Upper lobe of left lung (tissue), 6 donors: Measurements from ENCODE around the gene CRACDL. TPM values are rescaled to one million over a fixed set of nuclear protein-coding genes. Genes with fewer than 3 reads are reported as not detected.

Experiments used
- ATAC-seq, 2 donors: fragments of 200-7000 bp; cut with Tn5 transposase; one replicate each; pipeline ENCODE4 v1.9.1; 2022; ENCODE audit warnings: mild to moderate bottlenecking in 2 of 2, moderate library complexity in 2 of 2; ENCODE audit not compliant: low FRiP score in 2 of 2
- DNase-seq, 2 donors: peaks; one replicate each; pipeline ENCODE4 v3.0.0-alpha.2; 2019 to 2020
- H3K27ac ChIP-seq, 4 donors: fragments of 200-600 bp; sonication (generic); one replicate each; pipeline ENCODE4 v1.5.1; 2016 to 2019
- H3K27me3 ChIP-seq, 4 donors: fragments of 200-600 bp; sonication (generic); one replicate each; pipeline ENCODE4 v1.5.1; 2017 to 2019
- H3K36me3 ChIP-seq, 4 donors: fragments of 200-600 bp; sonication (generic); one replicate each; pipeline ENCODE4 v1.5.1; 2016 to 2019
- H3K4me1 ChIP-seq, 4 donors: fragments of 200-600 bp; sonication (generic); one replicate each; pipeline ENCODE4 v1.5.1; 2018 to 2019
- H3K4me3 ChIP-seq, 4 donors: fragments of 200-600 bp; sonication (generic); one replicate each; pipeline ENCODE4 v1.5.1; 2017 to 2019; ENCODE audit warnings: mild to moderate bottlenecking in 2 of 4, moderate library complexity in 1 of 4
- H3K9me3 ChIP-seq, 4 donors: fragments of 200-600 bp; sonication (generic); one replicate each; pipeline ENCODE4 v1.5.1; 2018 to 2019
- CTCF ChIP-seq, 6 experiments: fragments of 450-650 bp in 4 of 6; fragments of 200-600 bp in 2 of 6; sonication (generic) in 2 of 6; IDR thresholded peaks; one replicate each; pipeline ENCODE4 v1.5.1; 2016 to 2019; ENCODE audit warnings: antibody characterized with exemption in 6 of 6
- EP300 ChIP-seq, 4 donors: sonication (generic); formaldehyde crosslinking; IDR thresholded peaks; one replicate each; pipeline ENCODE4 v1.5.1; 2017; ENCODE audit warnings: antibody characterized with exemption in 4 of 4, control low read depth in 2 of 4
- POLR2A ChIP-seq, 4 donors: fragments of 450-650 bp; IDR thresholded peaks; one replicate each; pipeline ENCODE4 v1.5.1; 2016 to 2017; ENCODE audit warnings: antibody characterized with exemption in 4 of 4, mild to moderate bottlenecking in 2 of 4
- POLR2AphosphoS5 ChIP-seq, 2 donors: sonication (generic); formaldehyde crosslinking; IDR thresholded peaks; one replicate each; pipeline ENCODE4 v1.5.1; 2017; ENCODE audit warnings: antibody characterized with exemption in 2 of 2
- WGBS, 2 donors: methylation state at CpG; one replicate each; pipeline ENCODE4 v1.1.5; 2017 to 2018; 5-methylcytosine and 5-hydroxymethylcytosine counted together
- total RNA-seq, 6 donors: library from RNA; depleted of rRNA in 4 of 6; stranded (reverse); fragments of >200 nt in 4 of 6; gene quantifications; one replicate each; pipeline versions ENCODE4 v1.1.0 to v1.2.1, GENCODE V29; 2016 to 2021
- donor health status: DM: no; HTN: no; CAD: no; lungs with moderate emphysema.
- donor health status: DM: no; HTN: yes; CAD: no; lungs with severe emphysema.

The CRACDL gene
- 10 to 100 TPM; 14.6 to 33.4 (median 20.2) TPM for total RNA-seq

- Histone ChIP-seq H3K36me3 (no peaks in the 10 kb centered on the region), H3K27me3 (peaks cover 0 to 15% (median 11%) of the 10 kb centered on the region in 4 donors), H3K27ac (peak within 1 kb of the TSS in 1 of 4 donors; percentile 7), H3K4me1 (peaks cover 19 to 23% (median 21%) of the 10 kb centered on the region in 4 donors), H3K4me3 (peak within 1 kb of the TSS; percentile 35 to 59 (median 56)), H3K9me3 (no peaks in the 10 kb centered on the region)
- no peak for TF ChIP-seq CTCF (IDR thresholded peaks at IDR 0.05)
- no peak for TF ChIP-seq EP300 (IDR thresholded peaks at IDR 0.05)
- no peak for TF ChIP-seq POLR2AphosphoS5 (IDR thresholded peaks at IDR 0.05)
- no peak for TF ChIP-seq POLR2A (IDR thresholded peaks at IDR 0.05)
- WGBS, 2 donors = 0% methylated on average over 25 of the region's 82 CpGs; no CpG with 5 or more reads in 1 of the 2 donors
- ATAC-seq = peak in 1 of 2 donors; percentile 53
- peak in 1 of 2 donors; percentile 88 for DNase-seq
Measured at GRCh38 chr2:98935777-98936352, at the start of gene CRACDL. Gene CRACDL (minus strand): TSS chr2:98936225. CDS start chr2:98846800, 89,425 bp downstream.

- no peak for ATAC-seq
- H3K27me3 ChIP-seq = no peaks in the 10 kb centered on the region
- WGBS, 2 donors = 58 to 71% methylated on average over 2 of the region's 2 CpGs
Measured at GRCh38 chr2:98975611-98976010, 39.6 kb upstream of the CRACDL start.

DNA sequence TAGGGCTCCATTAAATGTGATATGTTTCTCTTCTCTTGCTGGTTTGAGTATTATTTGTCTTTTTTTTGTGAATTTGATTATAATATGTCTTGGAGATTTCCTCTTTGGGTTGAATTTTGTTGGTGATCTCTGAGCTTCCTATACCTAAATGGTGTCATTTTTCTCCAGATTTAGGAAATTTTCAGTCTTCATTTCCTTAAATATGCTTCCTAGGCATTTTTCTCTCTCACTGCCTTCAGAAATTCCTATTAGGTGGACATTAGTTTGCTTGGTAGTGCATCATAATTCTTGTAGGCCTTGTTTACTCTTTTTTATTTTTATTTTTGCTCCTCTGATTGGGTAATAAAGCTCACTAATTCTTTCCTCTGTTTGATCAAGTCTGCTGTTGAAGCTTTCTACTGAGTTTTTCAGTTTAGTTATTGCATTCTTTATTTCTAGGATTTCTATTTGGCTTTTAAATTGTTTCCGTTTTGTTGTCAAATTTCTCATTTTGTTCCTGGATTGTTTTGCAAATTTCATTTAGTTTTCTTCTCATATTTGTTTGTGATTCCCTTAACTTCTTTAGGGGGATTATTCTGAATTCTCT lies 36.6 kb upstream of the CRACDL start:
- H3K36me3 ChIP-seq = no peaks in the 10 kb centered on the region
- TF ChIP-seq CTCF (IDR thresholded peaks at IDR 0.05) (no peak), POLR2AphosphoS5 (IDR thresholded peaks at IDR 0.05) (no peak), EP300 (IDR thresholded peaks at IDR 0.05) (no peak), POLR2A (IDR thresholded peaks at IDR 0.05) (no peak)
- ATAC-seq = no peak
- H3K4me1 ChIP-seq = no peaks in the 10 kb centered on the region
- no peak for DNase-seq
- no peak overlapping the region for H3K4me3 ChIP-seq
- no peak overlapping the region for H3K27ac ChIP-seq
- 74 to 96% methylated on average over 1 of the region's 1 CpG for WGBS, 2 donors
- no peaks in the 10 kb centered on the region for H3K27me3 ChIP-seq
- H3K9me3 ChIP-seq = peaks cover 0 to 24% (median 12%) of the 10 kb centered on the region in 4 donors

More at GRCh38 chr2:98975611-98976010, 39.6 kb upstream of the CRACDL start:
- no peaks in the 10 kb centered on the region for H3K4me1 ChIP-seq
- H3K9me3 ChIP-seq = peaks cover 0 to 13% (median 10%) of the 10 kb centered on the region in 4 donors
- no peak overlapping the region for H3K4me3 ChIP-seq
- no peak for DNase-seq
- no peak overlapping the region for H3K27ac ChIP-seq
- TF ChIP-seq POLR2A (IDR thresholded peaks at IDR 0.05) = no peak
- TF ChIP-seq POLR2AphosphoS5 (IDR thresholded peaks at IDR 0.05) = no peak
- TF ChIP-seq CTCF (IDR thresholded peaks at IDR 0.05) = no peak
- no peak for TF ChIP-seq EP300 (IDR thresholded peaks at IDR 0.05)
- no peaks in the 10 kb centered on the region for H3K36me3 ChIP-seq

GRCh38 chr2:98959810-98960507 lies 23.9 kb upstream of the CRACDL start:
- H3K27me3 ChIP-seq = no peaks in the 10 kb centered on the region
- no peaks in the 10 kb centered on the region for H3K4me1 ChIP-seq
- DNase-seq (no peak), ATAC-seq (no peak)
- no peak overlapping the region for H3K27ac ChIP-seq
- 53 to 67% methylated on average over 7 of the region's 7 CpGs for WGBS, 2 donors
- no peaks in the 10 kb centered on the region for H3K9me3 ChIP-seq
- H3K36me3 ChIP-seq = no peaks in the 10 kb centered on the region
- TF ChIP-seq EP300 (IDR thresholded peaks at IDR 0.05) (no peak), POLR2AphosphoS5 (IDR thresholded peaks at IDR 0.05) (no peak), CTCF (IDR thresholded peaks at IDR 0.05) (no peak), POLR2A (IDR thresholded peaks at IDR 0.05) (no peak)
- no peak overlapping the region for H3K4me3 ChIP-seq
